ENCODE results near the gene UBL3. TPM values are rescaled to one million over a fixed set of nuclear protein-coding genes. Genes with fewer than 3 reads are reported as not detected.

Gene UBL3
- total RNA-seq, 2 donors from 2014 or later, result 21.9 to 22.3 TPM

- DNase-seq, result no peak
- intact Hi-C loops (cut with DNase I), result no loop called here
- ATAC-seq, result peak; percentile 64 to 87
Measured at GRCh38 chr13:29743201-29743786, 107.1 kb downstream of the UBL3 start.

- ATAC-seq, result no peak
- no peak for DNase-seq
- intact Hi-C loops (cut with DNase I), result no loop called here
Measured at GRCh38 chr13:29740961-29741360, 109.5 kb downstream of the UBL3 start.

- intact Hi-C loops (cut with DNase I), result no loop called here
- no peak for DNase-seq
- no peak for ATAC-seq
Measured at GRCh38 chr13:29737061-29737460, 113.4 kb downstream of the UBL3 start.

- DNase-seq (no peak), ATAC-seq (no peak)
- intact Hi-C loops (cut with DNase I), result no loop called here
Measured at GRCh38 chr13:29733147-29733611, 117.2 kb downstream of the UBL3 start.

- no peak for ATAC-seq
- intact Hi-C loops (cut with DNase I), result no loop called here
- no peak for DNase-seq
Measured at GRCh38 chr13:29730253-29730652, 120.2 kb downstream of the UBL3 start.

- no peak for DNase-seq
- ATAC-seq, result no peak
- intact Hi-C loops (cut with DNase I), result no loop called here
Measured at GRCh38 chr13:29722415-29722814, 128.0 kb downstream of the UBL3 start.

- intact Hi-C loops (cut with DNase I), result no loop called here
- ATAC-seq, result no peak
Measured at GRCh38 chr13:29721766-29722165, 128.7 kb downstream of the UBL3 start.

GRCh38 chr13:29718694-29719093 is 131.7 kb downstream of the UBL3 start:
- ATAC-seq (no peak), DNase-seq (no peak)
- intact Hi-C loops (cut with DNase I), result no loop called here

More at GRCh38 chr13:29721766-29722165, 128.7 kb downstream of the UBL3 start:
- no peak for DNase-seq

GRCh38 chr13:29716493-29716892 is 133.9 kb downstream of the UBL3 start:
- no peak for ATAC-seq

More at GRCh38 chr13:29716493-29716892, 133.9 kb downstream of the UBL3 start:
- DNase-seq, result no peak
- intact Hi-C loops (cut with DNase I), result no loop called here
